Measurements from ENCODE around the gene STMN3.

Gene STMN3

GRCh38 chr20:63664861-63665594 is 11.8 kb upstream of the STMN3 start:
- TF ChIP-seq REST (IDR thresholded peaks at IDR 0.05; ENCODE audit: insufficient read depth in 1 of 2, low read depth in 2 of 2, low read length in 2 of 2), result no peak
- no peak for TF ChIP-seq TAF1 (IDR thresholded peaks at IDR 0.05; ENCODE audit: borderline replicate concordance, insufficient read depth, low read length)
- no peak for TF ChIP-seq POLR2AphosphoS5 (IDR thresholded peaks at IDR 0.05; ENCODE audit: low read depth, low read length)
- no peak for TF ChIP-seq FOXP2 (optimal IDR thresholded peaks at IDR 0.05; ENCODE audit: borderline replicate concordance, extremely low read depth, extremely low read length, insufficient read depth)
- TF ChIP-seq SIN3A (IDR thresholded peaks at IDR 0.05; ENCODE audit: borderline replicate concordance, insufficient read depth, low read length), result no peak

GRCh38 chr20:63664143-63664851 is 11.1 kb upstream of the STMN3 start:
- TF ChIP-seq REST (IDR thresholded peaks at IDR 0.05; ENCODE audit: insufficient read depth in 1 of 2, low read depth in 2 of 2, low read length in 2 of 2) (no peak), FOXP2 (optimal IDR thresholded peaks at IDR 0.05; ENCODE audit: borderline replicate concordance, extremely low read depth, extremely low read length, insufficient read depth) (no peak), TAF1 (IDR thresholded peaks at IDR 0.05; ENCODE audit: borderline replicate concordance, insufficient read depth, low read length) (no peak), POLR2AphosphoS5 (IDR thresholded peaks at IDR 0.05; ENCODE audit: low read depth, low read length) (no peak), SIN3A (IDR thresholded peaks at IDR 0.05; ENCODE audit: borderline replicate concordance, insufficient read depth, low read length) (no peak)

- TF ChIP-seq SIN3A (IDR thresholded peaks at IDR 0.05; ENCODE audit: borderline replicate concordance, insufficient read depth, low read length), result no peak
- no peak for TF ChIP-seq TAF1 (IDR thresholded peaks at IDR 0.05; ENCODE audit: borderline replicate concordance, insufficient read depth, low read length)
- no peak for TF ChIP-seq REST (IDR thresholded peaks at IDR 0.05; ENCODE audit: insufficient read depth in 1 of 2, low read depth in 2 of 2, low read length in 2 of 2)
- no peak for TF ChIP-seq POLR2AphosphoS5 (IDR thresholded peaks at IDR 0.05; ENCODE audit: low read depth, low read length)
- TF ChIP-seq FOXP2 (optimal IDR thresholded peaks at IDR 0.05; ENCODE audit: borderline replicate concordance, extremely low read depth, extremely low read length, insufficient read depth), result no peak
These were observed 10.3 kb upstream of the STMN3 start for GRCh38 chr20:63663332-63664066.

- TF ChIP-seq REST (IDR thresholded peaks at IDR 0.05; ENCODE audit: insufficient read depth in 1 of 2, low read depth in 2 of 2, low read length in 2 of 2), result no peak
- TF ChIP-seq SIN3A (IDR thresholded peaks at IDR 0.05; ENCODE audit: borderline replicate concordance, insufficient read depth, low read length), result no peak
These were observed 9.6 kb upstream of the STMN3 start for GRCh38 chr20:63662813-63663189.

Measured in PFSK-1 (cell line).